IMR-90 (cell line): Measurements from ENCODE around the gene CACNA1G. TPM values are rescaled to one million over a fixed set of nuclear protein-coding genes. Genes with fewer than 3 reads are reported as not detected.
A peak's percentile ranks its signal among the peaks of the same experiment; 100 is the strongest.

Experiments
- ATAC-seq: fragments of 200-7000 bp; cut with Tn5 transposase; 2 replicates; pipeline ENCODE4 v1.9.1; 2020; ENCODE audit warnings: low read depth, mild to moderate bottlenecking, moderate library complexity
- BruUV-seq: library from RNA; stranded (reverse); fragments of 400-500 nt; replicated peaks from 2 replicates; lab custom pipeline; 2021; lab: Mats Ljungman, UMichigan
- CTCF ChIA-PET: fragments of 300-600 bp; formaldehyde crosslinking; extraction: SDS; loops from one replicate; lab custom pipeline; 2021; ENCODE audit warnings: antibody characterized with exemption; lab: Yijun Ruan, JAX
- POLR2A ChIA-PET: fragments of 300-600 bp; sonication (Branson Sonifier 250); formaldehyde crosslinking; loops from one replicate; lab custom pipeline; 2022; ENCODE audit warnings: antibody characterized with exemption; ENCODE audit not compliant: unreplicated experiment; lab: Charles Lee
- DNase-seq: peaks from one replicate; pipeline ENCODE4 v3.0.0; 2013
- H2AFZ ChIP-seq: replicated peaks from 2 replicates; pipeline ENCODE3; 2013; ENCODE audit warnings: low read length, mild to moderate bottlenecking; ENCODE audit not compliant: poor library complexity
- H2AK5ac ChIP-seq: 2 replicates; pipeline ENCODE4 v1.6.1; 2013; ENCODE audit warnings: low read depth, low read length, inconsistent platforms
- H2AK9ac ChIP-seq: replicated peaks from 2 replicates; pipeline ENCODE3; 2013; ENCODE audit warnings: mild to moderate bottlenecking, low read depth, low read length, moderate library complexity; ENCODE audit not compliant: poor library complexity
- H2BK120ac ChIP-seq: 2 replicates; pipeline ENCODE4 v1.6.1; 2013; ENCODE audit warnings: low read depth, low read length, inconsistent platforms
- H2BK15ac ChIP-seq: 3 replicates; pipeline ENCODE4 v1.6.1; 2013; ENCODE audit warnings: low read depth, low read length, inconsistent platforms
- H2BK20ac ChIP-seq: 2 replicates; pipeline ENCODE4 v1.6.1; 2013; ENCODE audit warnings: low read depth, mild to moderate bottlenecking, inconsistent platforms, low read length, moderate library complexity
- H2BK5ac ChIP-seq: 2 replicates; pipeline ENCODE4 v1.6.1; 2013; ENCODE audit warnings: mild to moderate bottlenecking, low read depth, low read length, inconsistent platforms; ENCODE audit not compliant: poor library complexity, severe bottlenecking
- H3K14ac ChIP-seq: replicated peaks from 2 replicates; pipeline ENCODE4 v1.6.1; 2013; ENCODE audit warnings: low read depth, low read length, inconsistent platforms
- H3K18ac ChIP-seq: 2 replicates; pipeline ENCODE4 v1.6.1; 2013; ENCODE audit warnings: low read depth, low read length, control low read depth
- H3K23ac ChIP-seq: 2 replicates; pipeline ENCODE4 v1.6.1; 2013; ENCODE audit warnings: low read depth, low read length, inconsistent platforms
- H3K27ac ChIP-seq: 2 replicates; pipeline ENCODE4 v1.5.1; 2013; ENCODE audit warnings: mild to moderate bottlenecking, control low read depth, low read length; ENCODE audit not compliant: insufficient read depth
- H3K27me3 ChIP-seq: 2 replicates; pipeline ENCODE4 v1.6.1; 2013; ENCODE audit warnings: low read length; ENCODE audit not compliant: control insufficient read depth, insufficient read depth
- H3K36me3 ChIP-seq: 2 replicates; pipeline ENCODE4 v1.6.1; 2013; ENCODE audit warnings: low read length, mixed read lengths; ENCODE audit not compliant: control insufficient read depth, insufficient read depth
- H3K4ac ChIP-seq: 2 replicates; pipeline ENCODE4 v1.6.1; 2013; ENCODE audit warnings: low read depth, low read length, inconsistent platforms
- H3K4me1 ChIP-seq: 2 replicates; pipeline ENCODE4 v1.6.1; 2013; ENCODE audit warnings: low read length, mixed read lengths; ENCODE audit not compliant: control insufficient read depth, insufficient read depth
- H3K4me2 ChIP-seq: 2 replicates; pipeline ENCODE4 v1.6.1; 2013; ENCODE audit warnings: low read depth, mild to moderate bottlenecking, control low read depth, low read length, moderate library complexity
- H3K4me3 ChIP-seq: 2 replicates; pipeline ENCODE4 v1.5.1; 2013; ENCODE audit warnings: low read depth, mild to moderate bottlenecking, control low read depth, low read length, moderate library complexity; ENCODE audit not compliant: insufficient read depth
- H3K56ac ChIP-seq: 2 replicates; pipeline ENCODE4 v1.6.1; 2013; ENCODE audit warnings: low read length, inconsistent platforms; ENCODE audit not compliant: insufficient read depth; ENCODE audit errors: extremely low read depth
- H3K79me1 ChIP-seq, 2 experiments: 2 replicates each; pipeline ENCODE4 v1.6.1; 2013; ENCODE audit warnings: low read length in 2 of 2, inconsistent platforms in 1 of 2, low read depth in 1 of 2
- H3K9ac ChIP-seq: 2 replicates; pipeline ENCODE4 v1.6.1; 2013; ENCODE audit warnings: low read depth, low read length, control low read depth
- H3K9me1 ChIP-seq: 2 replicates; pipeline ENCODE4 v1.6.1; 2013; ENCODE audit warnings: low read length, inconsistent platforms; ENCODE audit not compliant: insufficient read depth
- H3K9me3 ChIP-seq: 2 replicates; pipeline ENCODE4 v1.6.1; 2013; ENCODE audit warnings: low read length; ENCODE audit not compliant: control insufficient read depth, insufficient read depth
- H4K20me1 ChIP-seq: 2 replicates; pipeline ENCODE4 v1.6.1; 2013; ENCODE audit warnings: low read length, inconsistent platforms; ENCODE audit not compliant: insufficient read depth
- H4K5ac ChIP-seq: 2 replicates; pipeline ENCODE4 v1.6.1; 2013; ENCODE audit warnings: mild to moderate bottlenecking, low read depth, low read length, control low read depth
- H4K8ac ChIP-seq, 2 experiments: 2 replicates each; pipeline ENCODE4 v1.6.1; 2013; ENCODE audit warnings: low read depth in 2 of 2, low read length in 2 of 2, control low read depth in 1 of 2, inconsistent platforms in 1 of 2
- H4K91ac ChIP-seq: 2 replicates; pipeline ENCODE4 v1.6.1; 2013; ENCODE audit warnings: low read depth, low read length, inconsistent platforms; ENCODE audit not compliant: insufficient read depth
- BHLHE40 ChIP-seq: fragments of 150-350 bp; IDR thresholded peaks from 2 replicates; pipeline ENCODE4 v1.6.1; 2016; ENCODE audit warnings: mild to moderate bottlenecking, low read depth, low read length
- CEBPB ChIP-seq: IDR thresholded peaks from 2 replicates; pipeline ENCODE4 v1.6.1; 2012; ENCODE audit warnings: low read depth, low read length, improper control_type of control experiment
- CTCF ChIP-seq: conservative IDR thresholded peaks from 2 replicates; pipeline ENCODE4 v1.5.1; 2012; ENCODE audit warnings: mild to moderate bottlenecking, low read depth, low read length, improper control_type of control experiment
- FOS ChIP-seq: fragments of 150-350 bp; IDR thresholded peaks from 2 replicates; pipeline ENCODE4 v1.6.1; 2016; ENCODE audit warnings: low read depth, low read length
- MAFK ChIP-seq: IDR thresholded peaks from 2 replicates; pipeline ENCODE4 v1.6.1; 2012; ENCODE audit warnings: low read depth, low read length, improper control_type of control experiment
- MAZ ChIP-seq: IDR thresholded peaks from 2 replicates; pipeline ENCODE4 v1.6.1; 2012; ENCODE audit warnings: low read depth, mild to moderate bottlenecking, low read length, improper control_type of control experiment, moderate library complexity, borderline replicate concordance
- MXI1 ChIP-seq: IDR thresholded peaks from 2 replicates; pipeline ENCODE4 v1.6.1; 2012; ENCODE audit warnings: low read depth, mild to moderate bottlenecking, low read length, moderate library complexity, borderline replicate concordance
- POLR2A ChIP-seq: IDR thresholded peaks from 2 replicates; pipeline ENCODE4 v1.6.1; 2012; ENCODE audit warnings: mild to moderate bottlenecking, low read depth, low read length
- RAD21 ChIP-seq: IDR thresholded peaks from 2 replicates; pipeline ENCODE4 v1.6.1; 2012; ENCODE audit warnings: low read length, improper control_type of control experiment
- RCOR1 ChIP-seq: IDR thresholded peaks from 2 replicates; pipeline ENCODE4 v1.6.1; 2012; ENCODE audit warnings: mild to moderate bottlenecking, low read length, improper control_type of control experiment; ENCODE audit not compliant: insufficient replicate concordance
- RFX5 ChIP-seq: IDR thresholded peaks from 2 replicates; pipeline ENCODE4 v1.8.0; 2012; ENCODE audit warnings: low read depth, mild to moderate bottlenecking, low read length, moderate library complexity
- SMC3 ChIP-seq: fragments of 150-350 bp; IDR thresholded peaks from 2 replicates; pipeline ENCODE4 v1.6.1; 2016; ENCODE audit warnings: low read depth, mild to moderate bottlenecking, antibody characterized with exemption, low read length, moderate library complexity
- WGBS, 2 experiments: methylation state at CpG; one replicate each; pipeline versions ENCODE4 v1.1.5 to v1.1.7; 2013; ENCODE audit warnings: missing lambda C conversion rate in 2 of 2; ENCODE audit not compliant: insufficient read length in 1 of 2; ENCODE audit errors: extremely low coverage in 2 of 2; 5-methylcytosine and 5-hydroxymethylcytosine counted together
- dilution Hi-C: fragments of 300-500 bp; cut with HindIII; formaldehyde crosslinking; loops from one replicate; pipeline ENCODE4 v1.14.3; 2018; ENCODE audit warnings: low sequenced_read_pairs; ENCODE audit not compliant: unreplicated experiment
- in situ Hi-C: fragments of 300-500 bp; cut with MboI; formaldehyde crosslinking; loops from 3 replicates; pipeline ENCODE4 v1.14.3; 2019; ENCODE audit warnings: low sequenced_read_pairs, inconsistent platforms, mixed read lengths
- intact Hi-C: fragments of 100-400 bp; cut with micrococcal nuclease; formaldehyde crosslinking; loops from 2 replicates; pipeline ENCODE4 v1.10.0; 2022
- polyA plus RNA-seq, 3 experiments: library from polyadenylated mRNA; depleted of rRNA; stranded (reverse); fragments of >200 nt; gene quantifications; 2 replicates each; pipeline ENCODE4 v1.2.3, GENCODE V29; 2012; ENCODE audit warnings: low replicate concordance in 1 of 3
- total RNA-seq: library from RNA; depleted of rRNA; stranded (reverse); fragments of >200 nt; gene quantifications from 2 replicates; pipeline ENCODE4 v1.2.3, GENCODE V29; 2012

Gene CACNA1G
- total and polyA plus RNA-seq, 2 of the 4 experiments (the other 2 are of a cell fraction): under 0.01 to 0.03 TPM

GRCh38 chr17:50636804-50637195 lies 76.3 kb downstream of the CACNA1G start:
- intact Hi-C loops (no loop called here), dilution Hi-C loops (no loop called here), in situ Hi-C loops (loop anchor here (5.0 kb wide), 1 partner anchor 41 kb away; no protein-coding TSS in a partner anchor)
- H3K23ac ChIP-seq: peak overlapping the region; percentile 44; the same call in 1 of the 2 replicates
- H3K18ac ChIP-seq: no peak overlapping the region
- peak overlapping the region; percentile 98 for H2BK120ac ChIP-seq
- no peak overlapping the region for H3K56ac ChIP-seq
- H2BK20ac ChIP-seq: peak overlapping the region; percentile 84
- H2AFZ ChIP-seq: no peak overlapping the region
- no peaks in the 10 kb centered on the region for H3K36me3 ChIP-seq
- 87% methylated on average over 4 of the region's 7 CpGs; no CpG with 5 or more reads in 1 of the 2 experiments for WGBS, 2 experiments
- peak overlapping the region in 1 of 2 experiments; percentile 15; a peak in 1 of 4 replicates for H4K8ac ChIP-seq
- peak overlapping the region; percentile 97; the same call in 1 of the 3 replicates for H2BK15ac ChIP-seq
- no peak for DNase-seq
- peaks cover 40% of the 10 kb centered on the region for H3K9me1 ChIP-seq
- no peak overlapping the region for H3K9ac ChIP-seq
- H3K27me3 ChIP-seq: peaks cover 5% of the 10 kb centered on the region; the same call in 1 of the 2 replicates
- peak overlapping the region; percentile 99 for H2AK5ac ChIP-seq
- H3K4ac ChIP-seq: peak overlapping the region; percentile 93
- ChIA-PET POLR2A (no interaction called here), CTCF (interaction anchor here (1.7 kb wide), 1 partner anchor 9 kb away, joined by 4 read pairs; no protein-coding TSS in a partner anchor)
- no TSS peak for BruUV-seq
- no peak overlapping the region for H3K27ac ChIP-seq
- no peak for TF ChIP-seq CTCF
- no peak for TF ChIP-seq RCOR1
- TF ChIP-seq RAD21: no peak
- no peak for TF ChIP-seq MAZ
- TF ChIP-seq POLR2A: no peak
- TF ChIP-seq RFX5: no peak
- TF ChIP-seq CEBPB: no peak
- no peak for TF ChIP-seq MAFK
- no peak for TF ChIP-seq BHLHE40
- no peak for TF ChIP-seq MXI1
- no peak for TF ChIP-seq FOS
- TF ChIP-seq SMC3: no peak
- no peak overlapping the region for H3K4me3 ChIP-seq
- H2BK5ac ChIP-seq: no peak overlapping the region
- H3K9me3 ChIP-seq: no peaks in the 10 kb centered on the region
- H3K14ac ChIP-seq: peak overlapping the region; percentile 50; the same call in 1 of the 2 replicates
- H3K79me1 ChIP-seq: peaks cover 7 to 53% of the 10 kb centered on the region in 2 experiments; a peak in 3 of 4 replicates
- H3K4me1 ChIP-seq: peaks cover 40% of the 10 kb centered on the region
- no peak for ATAC-seq
- H2AK9ac ChIP-seq: no peak overlapping the region
- no peak overlapping the region for H3K4me2 ChIP-seq
- peaks cover 11% of the 10 kb centered on the region for H4K20me1 ChIP-seq
- peak overlapping the region; percentile 97 for H4K91ac ChIP-seq
- H4K5ac ChIP-seq: no peak overlapping the region
